Osteoblast (primary cell): ENCODE data around the gene SFMBT2. TPM values are rescaled to one million over a fixed set of nuclear protein-coding genes. Genes with fewer than 3 reads are reported as not detected.

Experiments used
- DNase-seq: peaks from one replicate; pipeline ENCODE4 v3.0.0; 2011; ENCODE audit warnings: low spot score, mixed read lengths; ENCODE audit not compliant: insufficient read length; ENCODE audit errors: missing footprints
- H2AFZ ChIP-seq: 2 replicates; pipeline ENCODE4 v1.6.0; 2011; ENCODE audit warnings: mild to moderate bottlenecking, low read length
- H3K27ac ChIP-seq: 2 replicates; pipeline ENCODE4 v1.5.1; 2011; ENCODE audit warnings: mild to moderate bottlenecking, low read depth, low read length, moderate library complexity
- H3K27me3 ChIP-seq: 2 replicates; pipeline ENCODE4 v1.6.0; 2012; ENCODE audit warnings: mild to moderate bottlenecking, control low read depth, inconsistent platforms, low read length, moderate library complexity; ENCODE audit not compliant: insufficient read depth
- H3K36me3 ChIP-seq: 2 replicates; pipeline ENCODE4 v1.5.1; 2011; ENCODE audit warnings: mild to moderate bottlenecking, low read length, control low read depth, moderate library complexity; ENCODE audit not compliant: insufficient read depth
- H3K4me1 ChIP-seq: 2 replicates; pipeline ENCODE4 v1.5.1; 2011; ENCODE audit warnings: mild to moderate bottlenecking, low read length, control low read depth, moderate library complexity; ENCODE audit not compliant: insufficient read depth
- H3K4me2 ChIP-seq: 2 replicates; pipeline ENCODE4 v1.6.0; 2011; ENCODE audit warnings: mild to moderate bottlenecking, low read length; ENCODE audit not compliant: insufficient read depth
- H3K4me3 ChIP-seq: fragments of 200-600 bp; sonication (generic); 3 replicates; pipeline ENCODE4 v1.5.1; 2012; ENCODE audit warnings: mild to moderate bottlenecking, low read length, inconsistent platforms; ENCODE audit not compliant: insufficient read depth
- H3K79me2 ChIP-seq: 2 replicates; pipeline ENCODE4 v1.6.0; 2012; ENCODE audit warnings: mild to moderate bottlenecking, low read length, control low read depth, inconsistent platforms; ENCODE audit not compliant: insufficient read depth
- H3K9me3 ChIP-seq: 2 replicates; pipeline ENCODE4 v1.5.1; 2011; ENCODE audit warnings: low read depth, low read length, control low read depth
- H4K20me1 ChIP-seq: 2 replicates; pipeline ENCODE4 v1.6.0; 2012; ENCODE audit warnings: mild to moderate bottlenecking, low read length, control low read depth; ENCODE audit not compliant: insufficient read depth
- CTCF ChIP-seq: IDR thresholded peaks from 2 replicates; pipeline ENCODE4 v1.5.1; 2011; ENCODE audit warnings: mild to moderate bottlenecking, low read depth, low read length, moderate library complexity; ENCODE audit errors: extremely low read depth
- total RNA-seq: library from RNA; depleted of rRNA; stranded (reverse); fragments of >200 nt; gene quantifications from 2 replicates; pipeline ENCODE4 v1.2.3, GENCODE V29; 2012

Gene SFMBT2
- total RNA-seq, 1 donor = under 0.01 TPM

DNA sequence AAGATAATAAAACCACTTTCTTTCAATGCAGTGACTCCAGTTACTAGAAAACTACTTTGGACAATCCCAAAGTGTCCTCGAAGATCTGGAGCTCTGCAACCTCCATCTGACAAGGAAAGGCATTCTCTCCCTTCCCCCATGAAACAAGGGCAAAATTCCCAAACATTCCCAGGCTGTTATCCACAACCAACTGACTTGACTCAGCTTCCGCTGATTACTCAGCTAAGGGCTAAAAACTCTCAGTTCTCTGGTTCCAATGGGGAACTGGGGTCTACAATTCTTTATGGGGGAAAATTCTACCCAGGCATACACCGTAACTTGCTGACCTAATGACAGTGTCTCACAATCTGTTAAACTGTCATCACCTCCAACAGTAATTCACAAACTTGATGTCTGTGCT is 48.4 kb downstream of the SFMBT2 start:
- no peak overlapping the region for H3K27ac ChIP-seq
- no peak for TF ChIP-seq CTCF
- no peaks in the 10 kb centered on the region for H3K36me3 ChIP-seq
- DNase-seq = no peak
- H3K4me2 ChIP-seq = no peak overlapping the region
- H3K4me3 ChIP-seq = no peak overlapping the region
- H2AFZ ChIP-seq = no peak overlapping the region
- H3K79me2 ChIP-seq = no peaks in the 10 kb centered on the region
- H3K4me1 ChIP-seq = no peaks in the 10 kb centered on the region
- no peaks in the 10 kb centered on the region for H4K20me1 ChIP-seq
- H3K27me3 ChIP-seq = no peaks in the 10 kb centered on the region
- H3K9me3 ChIP-seq = peaks cover 2% of the 10 kb centered on the region

- H3K36me3 ChIP-seq = no peaks in the 10 kb centered on the region
- H3K4me1 ChIP-seq = no peaks in the 10 kb centered on the region
- H3K4me3 ChIP-seq = no peak overlapping the region
- no peaks in the 10 kb centered on the region for H4K20me1 ChIP-seq
- no peak overlapping the region for H3K4me2 ChIP-seq
- H2AFZ ChIP-seq = no peak overlapping the region
- no peak overlapping the region for H3K27ac ChIP-seq
- H3K27me3 ChIP-seq = no peaks in the 10 kb centered on the region
- DNase-seq = no peak
- peaks cover 2% of the 10 kb centered on the region for H3K9me3 ChIP-seq
- H3K79me2 ChIP-seq = no peaks in the 10 kb centered on the region
- no peak for TF ChIP-seq CTCF
Observed at GRCh38 chr10:7361316-7361715, 49.5 kb downstream of the SFMBT2 start.

GRCh38 chr10:7359954-7360353 is 50.9 kb downstream of the SFMBT2 start:
- no peaks in the 10 kb centered on the region for H3K27me3 ChIP-seq
- H3K36me3 ChIP-seq = no peaks in the 10 kb centered on the region
- TF ChIP-seq CTCF = no peak
- no peaks in the 10 kb centered on the region for H4K20me1 ChIP-seq
- no peak overlapping the region for H2AFZ ChIP-seq
- DNase-seq = no peak
- no peaks in the 10 kb centered on the region for H3K79me2 ChIP-seq
- no peaks in the 10 kb centered on the region for H3K9me3 ChIP-seq
- no peak overlapping the region for H3K4me3 ChIP-seq
- no peaks in the 10 kb centered on the region for H3K4me1 ChIP-seq
- no peak overlapping the region for H3K4me2 ChIP-seq
- H3K27ac ChIP-seq = no peak overlapping the region

DNA sequence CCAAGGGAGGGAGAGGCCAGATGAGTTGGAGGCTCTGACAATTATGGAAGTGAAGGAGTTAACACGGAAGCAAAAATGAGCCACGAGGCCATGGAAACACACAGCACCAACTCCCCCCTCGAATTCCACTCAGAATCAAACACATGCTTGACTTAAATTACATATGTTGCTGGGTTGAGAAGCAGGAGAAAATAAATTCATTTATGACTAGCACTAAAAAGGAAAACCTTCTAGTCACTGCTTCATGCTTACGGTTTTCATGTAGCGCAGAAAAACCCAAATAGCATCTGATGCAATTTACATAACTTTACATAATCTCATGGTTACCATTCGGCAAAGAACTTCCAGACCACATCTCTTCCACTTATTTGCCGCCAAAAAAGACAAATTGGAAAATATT is 51.5 kb downstream of the SFMBT2 start:
- H3K9me3 ChIP-seq = no peaks in the 10 kb centered on the region
- H3K4me3 ChIP-seq = no peak overlapping the region
- no peak for TF ChIP-seq CTCF
- H3K4me2 ChIP-seq = no peak overlapping the region
- no peaks in the 10 kb centered on the region for H3K27me3 ChIP-seq
- H2AFZ ChIP-seq = no peak overlapping the region
- no peak overlapping the region for H3K27ac ChIP-seq
- no peaks in the 10 kb centered on the region for H3K36me3 ChIP-seq
- H4K20me1 ChIP-seq = no peaks in the 10 kb centered on the region
- H3K79me2 ChIP-seq = no peaks in the 10 kb centered on the region
- DNase-seq = no peak
- H3K4me1 ChIP-seq = no peaks in the 10 kb centered on the region
